ENCODE results near the gene ADAMTSL5.
"Not testable (repeated sequence)": the region's sequence is repeated elsewhere in the genome, so short reads cannot be mapped to it uniquely, and the experiment has no call there.

ADAMTSL5 gene

GRCh38 chr19:1511318-1512317 lies 1.2 kb downstream of the ADAMTSL5 start:
- DNase-seq, result no peak

DNA sequence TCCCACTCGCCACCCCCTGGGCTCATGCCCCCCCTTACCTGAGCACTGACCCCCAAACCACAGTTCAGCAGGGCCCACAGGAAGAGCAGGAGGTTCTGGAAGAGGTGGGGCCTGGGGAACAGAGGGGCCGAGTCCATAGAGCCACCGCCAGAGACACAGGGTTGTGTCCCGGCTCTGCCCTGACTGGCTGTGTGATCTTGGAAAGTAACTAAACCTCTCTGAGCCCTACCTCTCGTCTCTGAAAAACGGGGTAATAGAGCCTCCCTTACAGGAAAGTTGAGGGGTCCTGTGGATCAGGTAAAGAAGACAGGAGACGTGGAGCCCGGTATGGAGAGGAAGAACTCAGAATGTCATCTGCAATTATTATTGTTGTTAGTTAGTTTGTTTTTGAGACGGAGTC lies 2.0 kb downstream of the ADAMTSL5 start:
- no peak for DNase-seq

DNA sequence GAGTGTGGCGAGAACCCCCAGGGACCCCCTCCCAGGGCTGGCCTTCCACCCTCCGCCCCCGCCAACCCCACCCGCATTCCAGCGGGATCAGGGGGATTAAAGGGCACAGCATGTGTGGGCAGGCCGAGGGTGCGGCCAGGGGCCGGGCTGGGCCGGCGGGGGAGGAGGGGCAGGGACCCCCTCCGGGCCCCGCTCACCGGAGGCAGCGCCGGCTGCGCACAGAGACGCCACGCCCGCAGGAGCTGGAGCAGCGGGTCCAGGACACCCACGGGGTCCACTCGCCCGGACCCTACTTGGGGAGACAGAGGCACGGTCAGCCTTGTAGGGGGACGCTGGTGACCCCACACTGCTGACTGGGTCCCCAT lies 2.4 kb downstream of the ADAMTSL5 start:
- no peak for DNase-seq

DNA sequence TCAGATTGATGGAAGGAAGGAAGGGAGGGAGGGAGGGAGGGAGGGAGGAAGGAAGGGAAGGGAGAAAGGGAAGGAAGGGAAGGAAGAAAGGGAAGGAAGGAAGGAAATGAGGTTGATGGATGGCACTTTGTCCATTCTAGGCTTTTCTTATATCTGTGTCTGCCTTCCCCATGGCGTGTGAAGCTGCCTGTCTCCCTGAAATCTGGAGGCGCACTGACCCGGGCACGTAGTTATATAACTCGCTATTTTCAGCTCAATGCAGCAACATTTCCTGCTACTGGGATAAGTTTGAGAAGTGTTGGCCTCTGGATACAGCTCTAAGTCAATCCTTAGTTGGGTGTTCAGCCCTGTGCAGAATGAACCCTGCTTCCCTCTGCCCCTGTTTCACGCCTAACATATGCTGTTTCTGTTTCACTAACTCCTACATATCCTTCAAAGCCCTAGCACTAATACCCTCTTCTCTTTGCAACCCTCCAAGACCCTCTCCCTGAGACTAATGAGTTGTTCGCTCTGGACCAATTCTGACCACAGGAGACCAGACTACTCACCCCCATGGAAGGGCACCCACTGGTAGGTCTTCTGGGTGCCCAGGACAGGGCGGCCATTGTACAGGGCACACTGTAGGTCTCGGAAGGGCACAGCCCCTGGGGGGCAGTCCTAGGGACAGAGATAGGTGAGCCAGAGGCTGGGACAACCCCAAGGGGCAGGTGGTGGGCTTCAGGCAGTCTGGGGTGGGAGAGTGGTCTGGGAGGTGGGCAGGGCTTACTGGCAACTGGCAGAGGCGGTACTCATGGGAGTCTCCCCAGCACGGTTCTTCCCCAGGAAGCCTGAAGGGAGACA lies 3.0 kb downstream of the ADAMTSL5 start:
- DNase-seq, result no peak

GRCh38 chr19:1508507-1508856 lies 4.3 kb downstream of the ADAMTSL5 start:
- no peak for DNase-seq

GRCh38 chr19:1507763-1508506 lies 4.9 kb downstream of the ADAMTSL5 start:
- DNase-seq, result peak; percentile 36

GRCh38 chr19:1507192-1507660 lies 5.6 kb downstream of the ADAMTSL5 start:
- DNase-seq, result no peak

DNA sequence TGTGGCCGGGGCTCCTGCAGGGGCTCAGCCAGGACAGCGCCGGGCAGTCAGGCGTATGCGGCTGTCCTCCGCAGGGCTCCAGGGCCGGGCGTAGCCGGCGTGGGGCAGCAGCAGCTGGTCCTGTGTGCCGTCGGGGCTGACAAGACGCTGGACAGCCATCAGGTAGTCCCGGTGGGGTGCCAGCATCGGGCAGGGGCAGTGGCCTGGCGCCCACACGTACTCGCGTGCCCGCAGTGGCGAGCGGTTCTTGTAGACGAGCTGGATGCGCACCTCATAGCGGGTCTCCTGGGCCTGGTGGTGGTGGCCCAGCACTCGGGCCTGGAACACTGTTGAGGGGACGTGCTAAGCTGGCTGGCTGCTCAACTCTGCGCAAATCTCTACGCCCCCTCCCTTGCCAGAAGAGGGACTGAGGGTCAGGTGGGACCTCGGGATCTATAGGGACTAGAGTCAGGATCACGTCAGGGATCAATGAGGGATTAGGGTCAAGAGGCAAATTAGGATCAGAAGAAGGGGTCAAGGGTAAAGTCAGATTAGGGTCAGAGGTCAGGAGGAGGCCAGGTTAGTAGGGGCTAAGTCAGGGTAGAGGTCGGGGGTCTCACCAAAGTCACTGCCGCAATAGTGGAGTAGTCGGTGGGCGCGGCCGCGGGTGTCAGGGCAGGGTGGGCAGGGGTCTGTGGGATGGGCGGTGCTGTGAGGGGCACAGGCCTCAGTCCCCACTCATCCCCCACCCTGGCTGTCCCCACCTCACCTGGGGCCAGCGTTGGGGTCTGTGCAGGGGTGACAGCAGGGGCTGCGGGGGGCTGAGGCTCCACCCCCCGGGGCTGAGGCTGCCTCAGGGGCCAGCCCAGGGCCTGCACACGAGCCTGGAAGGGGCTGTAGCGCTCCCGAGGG lies 6.6 kb downstream of the ADAMTSL5 start:
- no peak for DNase-seq

DNA sequence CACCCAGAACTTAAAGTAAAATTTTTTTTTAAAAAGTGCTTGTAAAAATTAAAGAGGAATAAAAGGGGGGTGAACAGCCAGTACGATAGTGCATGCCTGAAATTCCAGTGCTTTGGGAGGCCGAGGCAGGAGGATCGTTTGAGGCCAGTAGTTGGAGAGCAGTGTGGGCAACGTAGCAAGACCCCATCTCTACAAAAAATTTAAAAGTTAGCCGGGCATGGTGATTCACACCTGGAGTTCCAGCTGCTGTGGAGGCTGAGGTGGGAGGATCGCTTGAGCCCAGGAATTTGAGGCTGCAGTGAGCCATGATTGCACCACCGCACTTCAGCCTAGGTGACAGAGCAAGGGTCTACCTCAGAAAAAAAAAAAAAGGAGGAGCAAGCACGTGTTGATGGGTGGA lies 7.8 kb downstream of the ADAMTSL5 start:
- no peak for DNase-seq

GRCh38 chr19:1503925-1504773 lies 8.7 kb downstream of the ADAMTSL5 start:
- no peak for DNase-seq

DNA sequence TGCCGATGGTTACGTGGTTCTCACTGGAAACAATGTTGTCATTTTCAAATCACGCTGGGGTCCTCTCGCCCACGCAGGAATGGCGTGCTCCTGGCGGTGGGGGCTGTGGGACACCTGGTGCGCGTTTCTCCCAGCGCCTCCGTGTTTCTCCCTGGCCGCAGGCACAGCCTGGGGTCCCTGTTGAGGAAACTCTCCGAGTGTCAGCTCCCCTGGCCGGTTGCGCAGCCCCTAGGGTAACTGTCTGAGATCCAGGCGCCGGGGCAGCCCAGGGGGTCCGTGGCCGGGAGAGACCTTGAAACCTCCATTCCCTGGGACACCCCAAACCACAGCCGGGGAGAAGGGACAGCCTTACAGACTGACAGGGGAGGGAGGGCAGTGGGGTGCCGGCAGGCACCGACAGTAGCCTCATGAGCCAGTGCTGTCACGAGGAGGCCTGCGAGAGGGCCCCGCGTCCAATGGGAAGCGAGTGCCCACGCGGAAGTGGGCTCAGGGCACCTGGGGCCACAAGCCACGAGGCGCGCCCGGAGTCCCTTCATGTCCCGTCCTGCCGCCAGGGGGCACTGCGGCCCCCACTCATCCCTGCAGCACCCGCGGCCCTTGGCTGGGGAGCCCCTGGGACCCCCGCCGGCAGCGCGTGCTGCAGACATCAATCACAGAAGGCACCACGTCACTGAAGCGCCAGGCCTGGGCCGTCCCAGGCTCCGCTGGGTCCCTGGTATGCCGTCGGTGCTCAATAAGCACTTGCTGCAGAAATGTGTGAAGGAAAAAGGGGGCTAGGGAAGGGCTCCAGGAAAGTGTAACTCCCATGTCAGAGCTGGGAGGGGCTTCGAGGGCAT lies 9.5 kb downstream of the ADAMTSL5 start:
- DNase-seq, result no peak

DNA sequence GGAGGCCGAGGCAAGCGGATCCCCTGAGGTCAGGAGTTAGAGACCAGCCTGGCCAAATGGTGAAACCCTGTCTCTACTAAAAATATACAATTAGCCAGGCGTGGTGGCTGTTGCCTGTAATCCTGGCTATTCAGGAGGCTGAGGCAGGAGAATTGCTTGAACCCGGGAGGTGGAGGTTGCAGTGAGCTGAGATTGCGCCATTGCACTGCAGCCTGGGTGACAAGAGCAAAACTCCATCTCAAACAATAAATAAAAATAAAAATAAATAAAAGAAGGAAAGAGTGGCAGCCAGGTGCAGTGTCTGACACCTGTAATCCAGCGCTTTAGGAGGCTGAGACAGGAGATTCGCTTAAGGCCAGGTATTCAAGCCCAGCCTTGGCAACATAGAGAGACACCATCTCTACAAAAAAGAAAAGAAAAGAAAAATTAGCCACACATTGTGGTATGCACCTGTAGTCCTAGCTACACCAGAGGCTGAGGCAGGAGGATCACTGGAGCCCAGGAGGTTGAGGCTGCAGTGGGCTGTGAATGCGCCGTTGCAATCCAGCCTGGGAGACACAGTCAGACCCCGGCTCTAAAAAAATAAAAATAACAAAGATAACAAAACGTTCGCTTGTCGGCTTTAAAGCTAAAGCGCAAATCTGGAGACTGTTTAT lies 10.3 kb downstream of the ADAMTSL5 start:
- DNase-seq, result no peak

- DNase-seq, result no peak
These were observed 11.6 kb downstream of the ADAMTSL5 start for GRCh38 chr19:1501200-1501595.

DNA sequence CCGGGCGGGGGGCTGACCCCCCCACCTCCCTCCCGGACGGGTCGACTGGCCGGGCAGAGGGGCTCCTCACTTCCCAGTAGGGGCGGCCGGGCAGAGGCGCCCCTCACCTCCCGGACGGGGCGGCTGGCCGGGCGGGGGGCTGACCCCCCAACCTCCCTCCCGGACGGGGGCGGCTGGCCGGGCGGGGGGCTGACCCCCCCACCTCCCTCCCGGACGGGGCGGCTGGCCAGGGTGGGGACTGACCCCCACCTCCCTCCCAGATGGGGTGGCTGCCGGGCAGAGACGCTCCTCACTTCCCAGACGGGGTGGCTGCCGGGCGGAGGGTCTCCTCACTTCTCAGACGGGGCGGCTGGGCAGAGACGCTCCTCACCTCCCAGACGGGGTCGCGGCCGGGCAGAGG lies 13.6 kb downstream of the ADAMTSL5 start:
- DNase-seq, result not testable (repeated sequence)

- no peak for DNase-seq
These were observed 15.1 kb downstream of the ADAMTSL5 start for GRCh38 chr19:1497578-1498235.

DNA sequence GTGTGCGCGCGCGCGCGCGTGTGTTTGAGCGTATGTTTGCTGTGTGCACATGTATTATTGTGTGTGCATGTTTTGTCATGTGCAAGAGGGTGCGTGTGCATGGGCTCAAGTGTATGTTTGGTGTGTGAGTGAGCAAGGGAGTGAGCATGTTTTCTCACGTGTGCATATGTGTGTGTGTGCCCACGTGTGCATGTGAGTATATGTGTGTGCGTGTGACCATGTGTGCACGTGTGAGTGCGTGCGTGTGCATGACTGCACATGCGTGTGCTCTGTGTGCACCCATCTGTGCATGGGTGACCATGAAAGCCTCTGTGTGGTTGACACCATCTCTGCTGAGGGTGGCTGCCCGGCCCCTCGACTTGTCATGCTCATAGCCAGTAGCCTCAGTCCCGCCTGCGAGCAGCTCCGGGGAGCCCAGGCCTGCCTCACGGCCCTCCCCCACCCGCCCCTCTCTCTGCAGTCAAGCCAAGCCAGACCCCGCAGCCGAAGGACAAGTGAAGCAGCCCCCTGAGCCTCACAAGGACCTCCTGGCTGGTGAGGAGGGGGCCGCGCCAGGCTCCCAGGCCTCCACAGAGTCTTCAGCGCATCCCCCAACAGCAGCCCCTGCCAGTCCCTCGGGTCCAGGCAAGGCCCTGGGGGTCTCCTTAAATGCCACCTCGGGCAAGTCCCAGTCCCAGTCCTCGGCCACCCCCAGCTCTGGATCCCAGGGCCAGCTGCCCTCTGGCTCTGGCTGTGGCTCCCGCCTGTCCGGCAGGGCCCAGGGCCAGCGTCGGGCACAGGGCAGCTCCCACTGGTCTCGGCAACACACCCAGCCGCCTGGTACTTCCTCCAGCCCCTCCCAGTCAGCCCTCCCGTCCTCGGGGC lies 15.9 kb downstream of the ADAMTSL5 start:
- DNase-seq, result no peak

- DNase-seq, result no peak
These were observed 16.8 kb downstream of the ADAMTSL5 start for GRCh38 chr19:1495799-1496713.

Data from NCI-H510A treated with DMSO at 0.1 percent for 48 hours (cell line).